Measurements from ENCODE around the gene STRIT1.
"Not testable (repeated sequence)": the region's sequence is repeated elsewhere in the genome, so short reads cannot be mapped to it uniquely, and the experiment has no call there.

DNA sequence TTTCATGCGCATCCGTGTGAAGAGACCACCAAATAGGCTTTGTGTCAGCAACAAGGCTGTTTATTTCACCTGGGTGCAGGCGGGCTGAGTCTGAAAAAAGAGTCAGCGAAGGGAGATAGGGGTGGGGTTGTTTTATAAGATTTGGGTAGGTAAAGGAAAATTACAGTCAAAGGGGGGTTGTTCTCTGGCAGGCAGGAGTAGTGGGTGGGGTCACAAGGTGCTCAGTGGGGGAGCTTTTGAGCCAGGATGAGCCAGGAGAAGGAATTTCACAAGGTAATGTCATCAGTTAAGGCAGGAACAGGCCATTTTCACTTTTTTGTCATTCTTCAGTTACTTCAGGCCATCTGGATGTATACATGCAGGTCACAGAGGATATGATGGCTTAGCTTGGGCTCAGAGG, 19.0 kb downstream of the STRIT1 start:
- not testable (repeated sequence) for TF ChIP-seq EP300, CTCF (IDR thresholded peaks at IDR 0.05)

All from stomach (tissue), 4 donors.